Muscle layer of duodenum (tissue), 2 donors: Measurements from ENCODE around the gene ZC3H12C.

Source experiments
- H3K27ac ChIP-seq: one replicate; pipeline ENCODE4 v1.7.0; 2013; ENCODE audit warnings: mild to moderate bottlenecking, low read length
- H3K27me3 ChIP-seq: one replicate; pipeline ENCODE4 v1.7.0; 2013; ENCODE audit warnings: low read depth, mild to moderate bottlenecking, control low read depth, low read length
- H3K36me3 ChIP-seq, 2 donors: one replicate each; pipeline ENCODE4 v1.7.0; 2013; ENCODE audit warnings: low read length in 2 of 2, control low read depth in 1 of 2, mild to moderate bottlenecking in 1 of 2; ENCODE audit not compliant: insufficient read depth in 2 of 2, control insufficient read depth in 1 of 2
- H3K4me1 ChIP-seq, 2 donors: one replicate each; pipeline ENCODE4 v1.7.0; 2013; ENCODE audit warnings: low read length in 2 of 2, mild to moderate bottlenecking in 2 of 2, control low read depth in 1 of 2, moderate library complexity in 1 of 2; ENCODE audit not compliant: insufficient read depth in 2 of 2, control insufficient read depth in 1 of 2
- H3K4me3 ChIP-seq, 2 donors: one replicate each; pipeline ENCODE4 v1.7.0; 2013; ENCODE audit warnings: low read length in 2 of 2, low read depth in 1 of 2, mild to moderate bottlenecking in 1 of 2
- H3K9me3 ChIP-seq, 2 donors: one replicate each; pipeline ENCODE4 v1.7.0; 2013; ENCODE audit warnings: low read length in 2 of 2, control low read depth in 1 of 2, mild to moderate bottlenecking in 1 of 2; ENCODE audit not compliant: control insufficient read depth in 1 of 2
- donor health status: healthy.

ZC3H12C gene

DNA sequence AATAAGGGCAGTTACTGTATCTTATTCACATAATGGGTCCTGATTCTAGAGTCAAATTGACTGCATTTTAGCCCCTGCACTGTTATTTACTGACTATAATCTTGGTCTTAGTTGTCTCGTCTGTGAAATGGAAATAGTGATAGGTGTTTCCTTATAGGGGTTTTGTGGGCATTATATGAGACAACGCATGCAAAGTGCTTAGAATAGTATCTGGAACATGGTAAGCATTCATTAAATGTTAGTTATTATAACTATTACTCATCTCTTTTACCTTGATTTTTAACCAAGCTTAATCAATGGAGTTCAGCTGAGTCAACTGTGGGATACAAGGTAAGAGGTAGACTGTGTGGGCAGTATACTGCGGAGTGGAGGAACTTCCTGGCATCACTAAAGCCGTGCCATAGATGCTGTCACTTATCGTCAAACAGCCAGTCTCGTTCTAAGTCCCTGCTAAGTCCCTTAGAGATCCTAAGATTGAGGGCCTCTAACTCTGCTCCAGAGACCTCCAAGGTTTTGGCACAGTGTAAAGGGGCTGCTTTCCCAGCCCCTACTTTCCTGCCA lies 2.6 kb upstream of the ZC3H12C start:
- Histone ChIP-seq H3K4me3 (no peak overlapping the region), H3K27ac (no peak overlapping the region), H3K36me3 (peaks cover 0 to 7% of the 10 kb centered on the region in 2 donors), H3K9me3 (no peaks in the 10 kb centered on the region), H3K4me1 (peaks cover 0 to 14% of the 10 kb centered on the region in 2 donors), H3K27me3 (no peaks in the 10 kb centered on the region)

DNA sequence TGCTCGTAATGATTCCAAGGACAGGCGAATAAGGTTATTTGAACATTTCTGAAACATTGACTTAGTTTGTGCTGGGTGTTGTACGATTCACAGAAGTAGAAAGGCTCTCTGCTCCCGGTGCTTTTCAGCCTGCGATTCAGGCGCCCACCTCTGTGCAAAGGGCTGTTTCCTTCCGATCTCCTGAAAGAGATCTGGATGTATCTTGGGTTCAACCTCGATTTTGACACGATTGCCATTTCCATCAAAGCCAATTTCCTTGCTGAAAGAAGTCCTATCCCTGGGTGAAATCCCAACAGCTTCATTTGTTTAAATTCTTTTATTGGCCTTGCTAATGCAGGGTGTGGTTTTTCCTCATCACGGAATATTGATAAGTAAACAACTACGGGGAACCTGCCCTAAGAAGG lies 1.1 kb upstream of the ZC3H12C start:
- Histone ChIP-seq H3K4me3 (peak overlapping the region; percentile 72 to 76), H3K36me3 (peaks cover 0 to 7% of the 10 kb centered on the region in 2 donors), H3K9me3 (no peaks in the 10 kb centered on the region), H3K4me1 (peaks cover 0 to 14% of the 10 kb centered on the region in 2 donors), H3K27me3 (no peaks in the 10 kb centered on the region), H3K27ac (peak overlapping the region; percentile 83)

DNA sequence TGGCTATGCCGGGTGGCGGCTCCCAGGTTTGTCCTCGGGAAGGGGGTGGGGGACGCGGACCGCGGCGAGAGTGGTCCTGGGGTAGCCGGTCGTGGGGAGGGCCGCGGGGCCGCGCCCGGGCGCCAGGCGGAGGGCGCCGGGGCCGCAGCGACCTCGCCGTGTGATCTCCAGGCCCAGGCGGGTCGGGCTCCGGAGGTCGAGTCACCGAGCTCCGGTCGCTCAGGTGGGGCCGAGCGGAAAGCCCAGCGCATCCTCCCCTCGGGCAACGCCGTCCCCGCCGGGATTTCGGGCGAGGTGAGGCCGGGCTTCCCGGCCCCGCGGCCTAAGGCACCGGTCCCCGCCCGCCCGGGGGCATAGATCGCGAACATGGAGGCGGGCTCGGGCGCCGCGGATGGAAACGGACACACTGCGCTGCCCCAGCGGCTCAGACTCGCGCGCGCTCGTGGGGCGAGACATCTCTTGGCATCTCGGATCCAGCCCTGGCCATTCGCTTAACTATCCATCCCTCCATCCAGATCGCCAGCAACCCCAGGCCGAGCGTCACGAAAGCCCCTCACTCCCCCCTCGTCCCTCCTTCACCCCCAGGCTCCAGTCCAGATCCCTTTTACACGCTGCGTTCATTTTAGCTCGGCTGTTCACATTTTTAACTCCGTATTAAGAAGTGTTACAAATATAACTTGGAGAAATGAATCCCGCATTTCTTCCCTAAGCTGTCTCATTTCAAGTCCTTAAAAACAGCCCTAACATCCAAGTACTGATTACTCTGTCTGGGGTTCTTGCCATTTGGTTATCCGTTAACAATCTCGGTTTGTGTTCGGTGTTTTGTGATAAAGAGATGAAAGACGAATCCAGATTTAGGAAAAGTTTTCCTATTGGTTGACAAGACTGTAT lies 460 bp downstream of the ZC3H12C start:
- Histone ChIP-seq H3K4me3 (peak overlapping the region; percentile 77 to 80), H3K27ac (peak overlapping the region; percentile 92), H3K4me1 (peaks cover 0 to 14% of the 10 kb centered on the region in 2 donors), H3K27me3 (no peaks in the 10 kb centered on the region), H3K9me3 (no peaks in the 10 kb centered on the region), H3K36me3 (peaks cover 0 to 7% of the 10 kb centered on the region in 2 donors)

DNA sequence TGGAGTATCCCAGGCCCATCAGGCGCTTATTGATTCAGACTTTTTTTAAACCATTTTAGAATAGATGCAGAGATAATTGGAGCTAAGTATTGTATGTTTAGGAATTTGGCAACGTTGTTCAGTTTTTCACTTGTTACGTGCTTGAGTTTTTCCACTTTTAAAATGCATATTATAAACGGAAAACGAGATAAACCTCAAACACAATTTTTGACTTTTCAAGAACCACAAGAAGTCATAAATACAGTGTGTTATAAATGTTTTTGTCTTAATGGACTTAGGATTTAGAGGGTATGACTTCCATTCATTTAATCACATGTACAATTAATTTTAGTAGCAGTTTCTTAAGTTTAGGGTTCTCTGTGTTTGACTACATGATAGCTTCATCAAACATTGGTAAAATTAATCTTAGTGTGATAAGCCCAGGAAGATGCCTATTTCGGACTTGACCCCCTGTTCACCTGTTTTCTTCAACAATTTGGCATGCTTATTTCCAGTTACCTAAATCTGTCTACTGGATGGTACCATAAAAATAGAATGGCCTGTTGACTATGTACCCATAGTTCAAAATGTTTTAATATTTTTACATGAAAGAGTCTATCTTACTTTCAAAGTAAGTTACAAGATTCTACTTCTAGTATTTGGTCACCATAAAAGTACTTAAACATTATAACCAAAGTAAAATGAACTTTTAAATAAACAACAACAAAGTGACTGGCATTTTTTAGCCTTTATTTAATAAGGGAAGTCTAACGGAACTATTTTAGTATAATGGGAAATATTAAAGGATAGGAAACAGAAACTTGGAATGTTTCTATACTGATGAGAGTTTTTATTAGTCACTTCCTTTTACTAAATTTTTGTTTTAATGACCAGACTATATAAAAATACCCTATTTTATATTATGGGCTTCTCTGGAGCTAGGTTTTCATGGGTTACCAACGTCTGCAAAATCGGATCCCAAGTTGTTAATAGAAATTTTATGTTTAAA lies 1.4 kb downstream of the ZC3H12C start:
- Histone ChIP-seq H3K27ac (peak overlapping the region; percentile 92), H3K27me3 (no peaks in the 10 kb centered on the region), H3K9me3 (no peaks in the 10 kb centered on the region), H3K4me3 (peak overlapping the region; percentile 77 to 80), H3K36me3 (peaks cover 0 to 7% of the 10 kb centered on the region in 2 donors), H3K4me1 (peaks cover 0 to 14% of the 10 kb centered on the region in 2 donors)

DNA sequence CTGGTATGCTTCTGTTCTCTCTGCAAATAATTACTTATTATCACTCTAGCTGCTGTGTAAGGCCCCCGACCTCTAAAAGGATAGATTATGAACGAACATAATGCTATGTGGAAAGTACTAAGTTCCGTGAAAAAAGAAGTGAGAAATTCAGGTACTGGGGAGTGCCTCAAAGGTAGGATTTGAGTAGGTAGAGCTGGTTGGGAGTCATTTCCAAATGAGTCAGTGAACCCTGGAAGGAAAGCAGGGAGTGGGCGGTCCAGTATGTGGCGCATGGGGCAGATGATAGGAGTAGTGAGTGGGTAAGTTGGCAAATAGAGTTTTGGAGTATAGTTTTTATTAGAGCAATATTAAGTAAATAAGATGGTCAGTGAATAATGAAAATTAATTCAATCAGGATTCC lies 2.4 kb downstream of the ZC3H12C start:
- Histone ChIP-seq H3K27ac (no peak overlapping the region), H3K27me3 (no peaks in the 10 kb centered on the region), H3K4me1 (peaks cover 0 to 14% of the 10 kb centered on the region in 2 donors), H3K9me3 (no peaks in the 10 kb centered on the region), H3K36me3 (peaks cover 0 to 7% of the 10 kb centered on the region in 2 donors), H3K4me3 (no peak overlapping the region)

DNA sequence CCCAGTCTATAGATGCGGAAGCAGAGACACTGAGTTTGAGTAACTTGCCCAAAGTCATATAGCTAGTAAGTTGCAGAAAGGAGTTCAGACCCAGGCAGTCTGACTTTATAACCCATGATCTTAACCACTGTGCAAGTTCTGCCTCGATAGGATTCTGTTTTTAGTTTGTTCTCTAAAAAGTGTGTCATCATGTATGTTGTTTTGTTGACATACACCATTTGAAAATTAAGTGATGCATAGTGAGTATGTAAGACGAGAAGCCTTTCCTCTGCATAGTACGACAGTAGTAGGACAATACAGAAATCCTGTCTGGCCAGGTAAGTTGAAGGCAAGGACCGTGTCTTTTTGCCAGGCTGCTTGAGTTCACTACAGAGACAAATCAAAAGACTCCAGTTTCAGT lies 3.3 kb downstream of the ZC3H12C start:
- Histone ChIP-seq H3K4me3 (no peak overlapping the region), H3K36me3 (peaks cover 0 to 7% of the 10 kb centered on the region in 2 donors), H3K4me1 (peaks cover 0 to 14% of the 10 kb centered on the region in 2 donors), H3K27ac (no peak overlapping the region), H3K27me3 (no peaks in the 10 kb centered on the region), H3K9me3 (no peaks in the 10 kb centered on the region)

DNA sequence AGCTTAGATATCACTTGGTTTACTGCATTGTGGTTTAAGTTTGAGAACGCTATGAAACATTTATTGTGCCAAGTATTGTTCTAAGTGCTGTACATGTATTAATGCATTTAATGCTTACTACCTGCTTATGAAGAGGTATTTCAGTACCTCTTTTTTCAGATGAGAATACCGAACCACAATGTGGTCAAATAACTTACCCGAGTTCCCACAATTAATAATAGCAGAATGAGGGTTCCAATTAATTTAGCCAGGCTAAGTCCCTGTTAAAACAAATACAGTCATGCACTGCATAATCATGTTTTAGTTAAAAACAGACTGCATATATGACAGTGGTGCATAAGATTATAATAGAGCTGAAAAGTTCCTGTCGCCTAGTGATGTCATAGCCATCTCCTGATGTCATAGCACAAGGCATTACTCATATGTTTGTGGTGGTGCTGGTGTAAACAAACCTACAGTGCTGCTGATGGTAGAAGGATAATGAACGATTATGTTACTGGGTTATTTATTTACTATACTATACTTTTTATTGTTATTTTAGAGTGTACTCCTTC lies 4.3 kb downstream of the ZC3H12C start:
- no peaks in the 10 kb centered on the region for H3K27me3 ChIP-seq
- H3K4me3 ChIP-seq: no peak overlapping the region
- peaks cover 0 to 7% of the 10 kb centered on the region in 2 donors for H3K4me1 ChIP-seq
- no peak overlapping the region for H3K27ac ChIP-seq
- peaks cover 0 to 7% of the 10 kb centered on the region in 2 donors for H3K36me3 ChIP-seq
- no peaks in the 10 kb centered on the region for H3K9me3 ChIP-seq

DNA sequence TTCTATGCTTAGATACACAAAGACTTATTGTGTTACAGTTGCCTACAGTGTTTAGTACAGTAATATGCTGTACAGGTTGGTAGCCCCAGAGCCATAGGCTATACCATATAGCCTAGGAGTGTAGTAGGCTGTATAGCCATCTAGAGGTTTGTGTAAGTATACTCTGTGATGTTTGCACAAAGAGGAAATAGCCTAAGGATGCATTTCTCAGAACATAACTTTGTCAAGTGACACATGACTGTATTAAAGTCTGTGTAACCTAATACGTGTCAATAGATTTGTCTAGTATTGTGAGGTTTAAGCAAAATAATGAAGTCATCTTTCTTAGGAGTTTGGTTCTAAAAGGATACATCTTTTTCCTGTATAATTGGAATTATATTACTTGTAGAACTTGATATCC lies 5.5 kb downstream of the ZC3H12C start:
- Histone ChIP-seq H3K4me3 (no peak overlapping the region), H3K27ac (no peak overlapping the region), H3K4me1 (peaks cover 0 to 7% of the 10 kb centered on the region in 2 donors), H3K36me3 (peaks cover 0 to 3% of the 10 kb centered on the region in 2 donors), H3K9me3 (no peaks in the 10 kb centered on the region), H3K27me3 (no peaks in the 10 kb centered on the region)

DNA sequence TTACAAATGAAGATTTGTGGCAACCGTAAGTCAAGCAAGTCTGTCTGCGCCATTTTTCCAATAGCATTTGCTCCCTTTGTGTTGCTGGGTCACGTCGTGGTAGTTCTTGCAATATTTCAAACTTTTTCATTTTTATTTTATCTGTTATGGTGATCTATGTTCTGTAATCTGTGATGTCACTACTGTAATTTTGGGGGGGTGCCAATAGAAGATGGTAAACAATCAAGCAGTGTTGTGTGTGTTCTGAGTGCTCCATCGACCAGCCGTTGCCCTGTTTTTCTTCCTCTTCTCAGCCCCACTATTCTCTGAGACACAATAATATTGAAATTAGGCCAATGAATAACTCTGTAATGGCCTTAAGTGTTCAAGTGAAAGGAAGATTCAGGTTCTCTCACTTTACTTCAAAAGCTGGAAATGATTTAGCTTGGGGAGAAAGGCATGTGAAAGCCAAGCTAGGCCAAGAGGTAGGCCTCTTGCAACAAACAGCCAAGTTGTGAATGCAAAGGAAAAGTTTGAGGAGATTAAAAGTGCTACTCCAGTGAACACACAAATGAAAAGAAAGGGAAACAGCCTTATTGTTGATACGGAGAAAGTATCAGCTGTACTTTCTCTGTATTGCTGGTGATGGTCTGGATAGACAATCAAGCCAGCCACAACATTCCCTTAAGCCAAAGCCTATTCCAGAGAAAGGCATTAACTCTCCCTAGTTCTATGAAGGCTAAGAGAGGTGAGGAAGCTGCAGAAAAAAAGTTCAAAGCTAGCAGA lies 7.5 kb downstream of the ZC3H12C start:
- H3K27ac ChIP-seq: no peak overlapping the region

DNA sequence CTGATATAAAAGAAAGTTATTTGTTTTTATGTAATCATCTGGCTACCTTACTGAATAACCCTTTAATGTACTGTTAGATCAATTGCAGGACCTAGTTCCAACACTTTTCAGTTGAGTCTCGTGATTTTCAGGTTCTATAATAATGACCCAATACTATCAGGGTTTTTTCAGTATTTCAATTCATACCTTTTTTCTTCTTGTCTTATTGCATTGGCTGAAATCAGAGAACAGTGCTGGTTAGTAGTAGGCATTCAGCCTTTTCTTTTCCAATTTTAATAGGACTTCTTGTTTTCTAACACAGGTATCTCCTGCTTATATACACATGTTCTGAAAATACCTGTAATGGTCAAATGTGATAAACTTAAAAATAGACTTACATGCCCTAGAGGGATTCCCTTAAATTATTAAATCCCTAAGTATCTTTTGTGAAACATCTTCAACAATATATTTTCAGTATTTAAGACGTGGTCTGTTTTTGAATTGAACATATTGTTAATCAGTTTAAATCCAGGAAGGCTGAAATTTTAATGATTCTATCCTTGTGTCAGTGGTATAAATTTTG lies 13.6 kb downstream of the ZC3H12C start:
- H3K36me3 ChIP-seq: peaks cover 0 to 4% of the 10 kb centered on the region in 2 donors
- H3K27ac ChIP-seq: no peak overlapping the region

More for the DNA sequence above, 7.5 kb downstream of the ZC3H12C start:
- H3K36me3 ChIP-seq: no peaks in the 10 kb centered on the region
- H3K4me3 ChIP-seq: no peak overlapping the region
- no peaks in the 10 kb centered on the region for H3K9me3 ChIP-seq
- H3K27me3 ChIP-seq: no peaks in the 10 kb centered on the region
- H3K4me1 ChIP-seq: no peaks in the 10 kb centered on the region

More for the DNA sequence above, 13.6 kb downstream of the ZC3H12C start:
- Histone ChIP-seq H3K4me1 (no peaks in the 10 kb centered on the region), H3K9me3 (peaks cover 0 to 4% of the 10 kb centered on the region in 2 donors), H3K27me3 (no peaks in the 10 kb centered on the region), H3K4me3 (no peak overlapping the region)
